Measurements from ENCODE around the gene SLC7A1.
"Not testable (repeated sequence)": the region's sequence is repeated elsewhere in the genome, so short reads cannot be mapped to it uniquely, and the experiment has no call there.

SLC7A1 gene
- 169 to 508 reads per million in 2 experiments for total RNA-seq

DNA sequence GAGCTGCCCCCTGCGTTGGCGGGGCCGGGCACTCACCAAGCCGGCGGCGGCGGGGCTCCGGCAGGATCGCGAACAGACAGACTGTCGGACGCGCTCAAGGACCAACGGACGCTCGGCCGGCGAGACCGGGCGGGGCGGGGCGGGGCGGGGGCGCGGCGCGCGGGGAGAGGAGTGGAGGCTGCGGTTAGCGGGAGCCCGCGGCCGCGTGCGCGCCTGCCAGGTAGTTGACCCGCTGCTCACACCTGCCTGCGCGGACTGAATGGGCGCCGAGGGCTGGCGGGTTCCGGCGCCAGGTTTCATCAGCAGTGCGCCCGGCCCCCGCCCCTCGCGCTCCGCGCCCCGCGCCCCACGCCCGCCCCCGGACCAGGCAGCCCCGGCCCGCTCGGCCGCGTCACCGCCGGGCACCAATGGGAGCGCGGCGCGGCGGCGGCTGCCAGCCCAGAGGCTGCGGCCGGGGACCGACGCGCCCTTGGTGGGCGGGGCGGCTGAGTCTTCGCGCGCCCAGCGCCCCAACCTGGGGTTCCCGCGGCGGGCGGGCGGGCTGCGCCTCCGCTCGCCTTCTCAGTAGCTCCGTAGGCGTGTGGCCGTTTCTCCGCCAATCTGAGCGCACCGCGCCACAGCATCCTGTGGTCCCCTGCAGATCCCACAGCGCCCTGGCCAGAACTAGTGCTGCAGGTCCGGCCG is at the start of gene SLC7A1:
Gene SLC7A1 (minus strand): TSS at position 309 of the 684 bp plus-strand sequence. CDS start 59,500 bp downstream, outside the sequence.
- peak; percentile 75 for DNase-seq (ENCODE audit: low read depth)

GRCh38 chr13:29640665-29641064 is 45.2 kb upstream of the SLC7A1 start:
- DNase-seq (ENCODE audit: low read depth): no peak

- not testable (repeated sequence) for DNase-seq (ENCODE audit: low read depth)
These were observed 41.3 kb upstream of the SLC7A1 start for GRCh38 chr13:29636831-29637230.

GRCh38 chr13:29624997-29625396 is 29.5 kb upstream of the SLC7A1 start:
- DNase-seq (ENCODE audit: low read depth): no peak

- DNase-seq (ENCODE audit: low read depth): no peak
These were observed 26.4 kb upstream of the SLC7A1 start for GRCh38 chr13:29621841-29622240.

GRCh38 chr13:29621051-29621800 is 25.7 kb upstream of the SLC7A1 start:
- DNase-seq (ENCODE audit: low read depth): no peak

- DNase-seq (ENCODE audit: low read depth): no peak
These were observed 24.5 kb upstream of the SLC7A1 start for GRCh38 chr13:29619995-29620394.

GRCh38 chr13:29613101-29613500 is 17.6 kb upstream of the SLC7A1 start:
- DNase-seq (ENCODE audit: low read depth): no peak

GRCh38 chr13:29607465-29607864 is 12.0 kb upstream of the SLC7A1 start:
- DNase-seq (ENCODE audit: low read depth): no peak

DNA sequence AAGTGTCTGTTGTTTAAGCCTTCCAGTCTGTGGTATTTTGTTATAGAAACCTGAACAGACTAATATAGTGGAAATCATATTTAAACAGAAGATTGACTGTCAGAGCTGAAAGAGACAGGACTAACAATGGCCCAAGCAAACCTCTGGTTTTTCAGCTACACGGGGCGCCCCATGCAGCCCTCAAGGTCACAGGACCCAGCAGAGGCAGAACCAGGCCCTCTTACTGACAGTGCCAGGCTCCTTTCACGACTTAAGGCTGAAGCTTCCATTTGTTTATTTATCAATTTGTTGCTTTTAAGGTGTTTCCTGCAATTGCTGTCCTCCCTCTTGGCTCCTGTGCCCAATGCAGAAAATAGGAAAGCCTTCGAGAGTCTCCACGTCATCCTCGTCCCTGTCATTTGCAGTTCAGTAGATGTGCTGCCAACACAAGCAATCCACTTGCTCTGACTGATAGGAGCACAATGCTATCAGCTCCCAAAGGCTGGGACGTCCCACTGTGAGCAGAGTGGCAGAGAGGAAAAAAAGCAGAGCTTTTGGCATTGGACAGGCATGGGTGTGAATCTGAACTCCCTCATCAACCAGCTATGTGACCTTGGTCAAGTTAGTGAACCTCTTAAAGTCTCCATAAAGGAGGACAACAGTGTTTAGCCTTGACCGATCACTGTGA is 10.5 kb upstream of the SLC7A1 start:
- DNase-seq (ENCODE audit: low read depth): no peak

- DNase-seq (ENCODE audit: low read depth): no peak
These were observed 2.8 kb upstream of the SLC7A1 start for GRCh38 chr13:29598321-29598720.

GRCh38 chr13:29597706-29598105 is 2.2 kb upstream of the SLC7A1 start:
- DNase-seq (ENCODE audit: low read depth): no peak

GRCh38 chr13:29597246-29597645 is 1.8 kb upstream of the SLC7A1 start:
- DNase-seq (ENCODE audit: low read depth): no peak

DNA sequence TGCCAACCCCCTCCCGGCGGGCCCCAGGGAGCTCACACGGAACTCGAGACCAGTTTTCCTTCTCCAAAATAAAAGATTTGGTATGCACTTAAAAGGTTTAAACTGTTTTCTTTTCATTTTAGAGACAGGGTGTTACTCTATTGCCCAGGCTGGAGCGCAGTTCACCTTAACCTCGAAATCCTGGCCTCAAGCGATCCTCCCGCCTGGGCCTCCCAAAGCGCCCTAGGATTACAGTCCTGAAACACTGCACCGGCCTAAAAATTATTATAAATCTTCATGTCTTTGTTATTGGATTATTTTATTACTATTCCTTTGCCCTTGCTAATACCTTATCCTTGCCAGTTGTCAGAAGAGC is 553 bp upstream of the SLC7A1 start:
- no peak for DNase-seq (ENCODE audit: low read depth)

DNA sequence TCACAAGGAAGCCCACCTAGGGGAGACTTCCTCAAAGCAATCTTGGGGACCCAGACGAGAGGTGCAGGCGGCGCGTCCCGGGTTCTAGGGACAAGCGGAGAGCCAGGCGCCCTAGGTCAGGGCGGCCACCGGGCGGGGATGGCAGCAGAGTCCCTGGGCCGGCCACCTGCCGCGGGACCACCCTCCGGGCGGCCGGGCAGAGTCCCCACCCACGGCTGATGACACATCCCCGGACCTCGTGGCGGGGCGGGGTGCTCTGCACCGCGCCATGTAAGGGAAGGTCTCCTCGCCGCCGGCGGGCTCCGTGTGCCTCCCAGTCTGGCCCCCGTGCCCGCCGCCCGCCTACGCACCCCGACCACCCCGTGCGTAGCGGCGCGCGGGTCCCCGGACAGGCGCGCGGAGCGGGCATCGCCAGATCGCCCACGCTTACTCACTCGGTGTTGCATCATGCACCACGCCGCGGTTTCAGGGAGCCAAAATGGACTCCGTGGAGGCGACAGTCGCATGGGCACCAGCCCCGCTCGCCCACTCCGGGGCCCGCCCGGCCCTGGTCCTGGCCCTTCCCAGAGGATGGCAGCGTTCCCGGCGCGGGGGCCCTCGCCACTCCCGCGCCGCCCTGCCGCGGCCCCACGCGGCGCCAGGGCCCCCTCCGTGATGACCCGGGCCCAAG is 643 bp downstream of the SLC7A1 start:
- DNase-seq (ENCODE audit: low read depth): peak; percentile 21

DNA sequence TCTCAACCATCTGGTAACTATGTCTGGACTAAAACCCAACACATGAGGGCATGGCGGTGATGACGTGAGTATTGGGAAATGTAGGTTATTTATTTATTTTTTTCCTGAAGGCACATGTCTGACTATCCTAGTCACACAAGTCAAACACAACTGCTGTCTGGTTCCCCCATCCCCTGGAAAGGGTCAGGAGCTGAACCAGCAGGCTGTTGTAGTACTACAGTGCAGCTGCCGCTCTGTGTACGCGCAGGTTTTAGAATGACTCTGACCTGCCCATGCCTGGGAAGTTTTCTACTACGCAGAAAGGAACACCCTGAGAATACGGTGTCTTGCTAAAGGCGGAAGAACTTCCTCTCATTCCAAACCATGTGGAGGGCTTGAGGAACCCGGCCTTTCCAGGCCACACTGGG is 1.2 kb downstream of the SLC7A1 start:
- peak; percentile 5 for DNase-seq (ENCODE audit: low read depth)

DNA sequence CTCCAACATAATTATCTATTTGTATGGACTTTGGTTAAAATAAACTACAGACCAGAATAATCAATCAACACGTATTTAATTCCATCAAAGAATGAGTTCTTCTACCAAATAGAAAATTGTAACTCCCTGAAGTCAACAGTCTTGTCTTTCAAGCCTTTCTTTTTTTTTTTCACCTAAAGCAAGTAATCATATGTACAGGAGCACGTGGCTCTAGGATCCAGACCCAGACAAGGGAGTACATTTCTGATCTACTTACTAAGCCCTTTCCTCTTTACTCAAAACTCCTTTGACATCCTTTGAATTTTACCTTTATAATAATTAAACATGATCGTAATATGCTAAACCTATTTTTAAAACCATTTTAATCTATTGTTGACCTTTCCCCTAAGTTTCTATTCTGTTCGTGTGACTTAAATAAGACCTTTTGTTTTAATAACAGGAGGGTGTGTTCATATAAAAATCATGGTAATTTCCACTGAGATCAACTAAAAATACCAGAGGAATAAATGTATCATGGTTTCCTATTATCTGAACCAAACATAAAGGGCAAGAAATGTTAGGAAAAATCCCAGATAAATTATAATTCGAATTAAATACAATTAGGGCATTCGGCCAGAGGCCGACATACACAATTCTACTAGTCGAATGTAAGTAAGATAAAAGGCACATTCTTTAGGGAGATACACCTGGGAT is 1.7 kb downstream of the SLC7A1 start:
- no peak for DNase-seq (ENCODE audit: low read depth)

GRCh38 chr13:29591310-29591709 is 4.2 kb downstream of the SLC7A1 start:
- DNase-seq (ENCODE audit: low read depth): no peak

- DNase-seq (ENCODE audit: low read depth): no peak
These were observed 5.5 kb downstream of the SLC7A1 start for GRCh38 chr13:29589967-29590366.

DNA sequence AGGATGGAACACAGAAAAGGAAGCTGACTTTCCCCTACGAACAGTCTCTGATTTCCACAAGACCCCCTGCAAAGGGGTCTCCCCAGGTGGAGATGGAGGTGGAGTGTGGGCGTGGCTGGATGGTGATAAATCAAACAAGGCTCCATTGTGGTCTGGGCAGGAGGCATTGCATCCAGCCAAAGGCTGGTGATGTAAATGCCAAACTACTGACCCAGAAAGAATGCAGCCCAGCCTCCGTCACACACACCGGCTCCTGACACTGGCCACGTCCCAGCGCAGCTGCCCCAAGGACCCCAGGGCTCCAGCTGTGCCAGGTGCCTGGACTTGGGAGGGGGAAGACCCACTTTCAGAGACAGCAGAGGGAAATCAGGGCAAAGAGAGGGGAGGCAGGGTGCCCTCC is 6.3 kb downstream of the SLC7A1 start:
- DNase-seq (ENCODE audit: low read depth): no peak

DNA sequence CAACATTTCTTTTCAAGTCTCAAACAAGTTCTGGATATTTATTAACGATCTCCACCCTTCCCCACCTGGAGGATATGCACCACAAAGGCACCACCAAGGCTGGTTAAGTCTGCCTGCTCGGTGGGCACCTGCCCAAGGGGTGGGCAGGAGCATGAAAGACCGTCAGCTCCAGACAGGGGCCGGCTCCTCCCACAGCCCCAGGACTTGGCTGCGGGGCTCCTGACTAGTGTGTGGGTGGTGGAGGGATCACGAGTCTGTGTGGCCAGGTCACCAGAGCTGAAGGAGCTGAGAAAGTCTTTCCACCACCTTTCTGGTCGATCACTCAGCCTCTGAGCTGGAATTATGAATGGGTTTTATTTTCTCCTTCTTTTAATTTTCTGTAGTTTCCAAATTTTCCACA is 7.8 kb downstream of the SLC7A1 start:
- DNase-seq (ENCODE audit: low read depth): no peak

All from T follicular helper cell (primary cell).